Activated CD8-positive, alpha-beta T cell treated with anti-CD3 and anti-CD28 coated beads for 36 hours (primary cell): ENCODE data around the gene MFNG. TPM values are rescaled to one million over a fixed set of nuclear protein-coding genes. Genes with fewer than 3 reads are reported as not detected.

Experiments used
- ATAC-seq: fragments of 200-7000 bp; cut with Tn5 transposase; one replicate; pipeline ENCODE4 v1.10.0; 2021; ENCODE audit warnings: mild to moderate bottlenecking, moderate library complexity
- CTCF ChIA-PET: fragments of 350-600 bp; sonication (Branson Sonifier 250); formaldehyde crosslinking; loops from one replicate; lab custom pipeline; 2021; ENCODE audit warnings: antibody characterized with exemption; lab: Charles Lee
- POLR2A ChIA-PET: fragments of 350-600 bp; sonication (Branson Sonifier 250); formaldehyde crosslinking; loops from one replicate; lab custom pipeline; 2021; ENCODE audit warnings: antibody characterized with exemption; lab: Charles Lee
- DNase-seq: peaks from one replicate; pipeline ENCODE4 v3.0.0-alpha.2; 2020
- H3K27ac Mint-ChIP-seq: one replicate; pipeline ENCODE4 v1.8.0; 2021; ENCODE audit warnings: mild to moderate bottlenecking, mixed read lengths
- H3K27me3 Mint-ChIP-seq: one replicate; pipeline ENCODE4 v1.8.0; 2021; ENCODE audit warnings: mixed read lengths
- H3K36me3 Mint-ChIP-seq: one replicate; pipeline ENCODE4 v1.8.0; 2021; ENCODE audit warnings: low read depth, mixed read lengths
- H3K4me1 Mint-ChIP-seq: one replicate; pipeline ENCODE4 v1.8.0; 2021; ENCODE audit warnings: low read depth, mixed read lengths
- H3K4me3 Mint-ChIP-seq: one replicate; pipeline ENCODE4 v1.8.0; 2021; ENCODE audit warnings: mild to moderate bottlenecking, moderate library complexity, mixed read lengths
- H3K9me3 Mint-ChIP-seq: one replicate; pipeline ENCODE4 v1.8.0; 2021; ENCODE audit warnings: mixed read lengths
- CTCF ChIP-seq: fragments of 200-600 bp; IDR thresholded peaks from one replicate; pipeline ENCODE4 v1.8.0; 2022; ENCODE audit warnings: antibody characterized with exemption, mild to moderate bottlenecking
- intact Hi-C: fragments of 100-400 bp; cut with micrococcal nuclease; formaldehyde crosslinking; loops from one replicate; pipeline ENCODE4 v1.10.0; 2022
- total RNA-seq, 2 experiments: library from RNA; stranded (reverse); gene quantifications; one replicate each; pipeline ENCODE4 v1.2.3, GENCODE V29; 2021

Gene MFNG
- total RNA-seq, 2 experiments from 2014 or later: 155 to 160 TPM

- POLR2A ChIA-PET: interaction anchor here (0.6 kb wide), 1 partner anchor 12 kb away, joined by 3 read pairs; no protein-coding TSS in a partner anchor
- no peaks in the 10 kb centered on the region for H3K9me3 Mint-ChIP-seq
- no peaks in the 10 kb centered on the region for H3K36me3 Mint-ChIP-seq
- TF ChIP-seq CTCF: no peak
- peaks cover 25% of the 10 kb centered on the region for H3K27me3 Mint-ChIP-seq
- CTCF ChIA-PET: no interaction called here
- DNase-seq (peak; percentile 32), ATAC-seq (peak; percentile 30)
- H3K4me3 Mint-ChIP-seq: no peak overlapping the region
- peaks cover 15% of the 10 kb centered on the region for H3K4me1 Mint-ChIP-seq
- H3K27ac Mint-ChIP-seq: no peak overlapping the region
- intact Hi-C loops: no loop called here
These were observed 39.0 kb upstream of the MFNG start for GRCh38 chr22:37525073-37525745.

- Mint-ChIP-seq H3K27me3 (peaks cover 39% of the 10 kb centered on the region), H3K4me3 (no peak overlapping the region), H3K36me3 (no peaks in the 10 kb centered on the region), H3K9me3 (no peaks in the 10 kb centered on the region), H3K27ac (no peak overlapping the region), H3K4me1 (peaks cover 8% of the 10 kb centered on the region)
- TF ChIP-seq CTCF: no peak
- CTCF ChIA-PET: interaction anchor here (0.8 to 1.6 kb wide), 3 partner anchors 10 to 70 kb away, joined by 3 to 7 read pairs (median 3); no protein-coding TSS in a partner anchor
- ATAC-seq: no peak
- intact Hi-C loops: no loop called here
- no peak for DNase-seq
- POLR2A ChIA-PET: no interaction called here
These were observed 36.3 kb upstream of the MFNG start for GRCh38 chr22:37522482-37522881.

- peaks cover 39% of the 10 kb centered on the region for H3K27me3 Mint-ChIP-seq
- ATAC-seq (no peak), DNase-seq (no peak)
- ChIA-PET POLR2A (no interaction called here), CTCF (interaction anchor here (1.6 kb wide), 1 partner anchor 71 kb away, joined by 7 read pairs; no protein-coding TSS in a partner anchor)
- H3K9me3 Mint-ChIP-seq: no peaks in the 10 kb centered on the region
- intact Hi-C loops: no loop called here
- no peak overlapping the region for H3K27ac Mint-ChIP-seq
- no peak overlapping the region for H3K4me3 Mint-ChIP-seq
- no peak for TF ChIP-seq CTCF
- H3K4me1 Mint-ChIP-seq: peaks cover 8% of the 10 kb centered on the region
- H3K36me3 Mint-ChIP-seq: no peaks in the 10 kb centered on the region
These were observed 35.1 kb upstream of the MFNG start for GRCh38 chr22:37521236-37521739.

- intact Hi-C loops: no loop called here
- H3K27me3 Mint-ChIP-seq: peaks cover 39% of the 10 kb centered on the region
These were observed 34.6 kb upstream of the MFNG start for GRCh38 chr22:37520776-37521191.

More at GRCh38 chr22:37520776-37521191, 34.6 kb upstream of the MFNG start:
- ATAC-seq (no peak), DNase-seq (no peak)
- CTCF ChIA-PET: interaction anchor here (1.6 kb wide), 1 partner anchor 72 kb away, joined by 7 read pairs; no protein-coding TSS in a partner anchor
- POLR2A ChIA-PET: no interaction called here
- Mint-ChIP-seq H3K36me3 (no peaks in the 10 kb centered on the region), H3K9me3 (no peaks in the 10 kb centered on the region), H3K4me1 (peaks cover 6% of the 10 kb centered on the region), H3K27ac (no peak overlapping the region), H3K4me3 (no peak overlapping the region)
- no peak for TF ChIP-seq CTCF
